AG04449 (cell line): ENCODE results near the gene PDE4D.
"Not testable (repeated sequence)": the region's sequence is repeated elsewhere in the genome, so short reads cannot be mapped to it uniquely, and the experiment has no call there.

Experiments
- CTCF ChIA-PET: fragments of 350-600 bp; formaldehyde crosslinking; extraction: SDS; loops from one replicate; lab custom pipeline; 2021; ENCODE audit warnings: antibody characterized with exemption; lab: Yijun Ruan, JAX
- POLR2A ChIA-PET: fragments of 400-600, 350-600 bp; formaldehyde crosslinking; extraction: SDS; loops from one replicate; lab custom pipeline; 2020; ENCODE audit warnings: antibody characterized with exemption, inconsistent platforms; lab: Yijun Ruan, JAX
- DNase-seq: peaks from one replicate; pipeline ENCODE4 v3.0.0-alpha.2; 2010; ENCODE audit warnings: low read depth, low spot score
- H3K4me3 ChIP-seq: 2 replicates; pipeline ENCODE4 v1.5.1; 2011; ENCODE audit warnings: low read depth, mild to moderate bottlenecking, control low read depth, low read length
- TF ChIP-seq, protein P1 (sequence below): IDR thresholded peaks from one replicate; pipeline ENCODE4 v1.5.1; 2011; ENCODE audit warnings: mild to moderate bottlenecking, moderate library complexity, low read length, control low read depth, inconsistent platforms; ENCODE audit not compliant: insufficient read depth; ENCODE audit errors: missing control alignments

PDE4D gene

GRCh38 chr5:59678943-59679342, 214.6 kb downstream of the PDE4D start:
- no peak overlapping the region for H3K4me3 ChIP-seq
- POLR2A ChIA-PET: no interaction called here
- DNase-seq: no peak
- CTCF ChIA-PET: interaction anchor here (0.8 to 1.2 kb wide), 3 partner anchors 41 to 173 kb away, joined by 3 to 5 read pairs (median 4); no protein-coding TSS in a partner anchor
- TF ChIP-seq, protein P1, sequence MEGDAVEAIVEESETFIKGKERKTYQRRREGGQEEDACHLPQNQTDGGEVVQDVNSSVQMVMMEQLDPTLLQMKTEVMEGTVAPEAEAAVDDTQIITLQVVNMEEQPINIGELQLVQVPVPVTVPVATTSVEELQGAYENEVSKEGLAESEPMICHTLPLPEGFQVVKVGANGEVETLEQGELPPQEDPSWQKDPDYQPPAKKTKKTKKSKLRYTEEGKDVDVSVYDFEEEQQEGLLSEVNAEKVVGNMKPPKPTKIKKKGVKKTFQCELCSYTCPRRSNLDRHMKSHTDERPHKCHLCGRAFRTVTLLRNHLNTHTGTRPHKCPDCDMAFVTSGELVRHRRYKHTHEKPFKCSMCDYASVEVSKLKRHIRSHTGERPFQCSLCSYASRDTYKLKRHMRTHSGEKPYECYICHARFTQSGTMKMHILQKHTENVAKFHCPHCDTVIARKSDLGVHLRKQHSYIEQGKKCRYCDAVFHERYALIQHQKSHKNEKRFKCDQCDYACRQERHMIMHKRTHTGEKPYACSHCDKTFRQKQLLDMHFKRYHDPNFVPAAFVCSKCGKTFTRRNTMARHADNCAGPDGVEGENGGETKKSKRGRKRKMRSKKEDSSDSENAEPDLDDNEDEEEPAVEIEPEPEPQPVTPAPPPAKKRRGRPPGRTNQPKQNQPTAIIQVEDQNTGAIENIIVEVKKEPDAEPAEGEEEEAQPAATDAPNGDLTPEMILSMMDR: no peak

GRCh38 chr5:59674763-59675162, 218.8 kb downstream of the PDE4D start:
- TF ChIP-seq, protein P1: no peak
- DNase-seq: no peak
- ChIA-PET CTCF (interaction anchor here (1.5 to 7.4 kb wide), 5 partner anchors 126 to 288 kb away, joined by 4 to 136 read pairs (median 25); no protein-coding TSS in a partner anchor), POLR2A (no interaction called here)
- no peak overlapping the region for H3K4me3 ChIP-seq

DNA sequence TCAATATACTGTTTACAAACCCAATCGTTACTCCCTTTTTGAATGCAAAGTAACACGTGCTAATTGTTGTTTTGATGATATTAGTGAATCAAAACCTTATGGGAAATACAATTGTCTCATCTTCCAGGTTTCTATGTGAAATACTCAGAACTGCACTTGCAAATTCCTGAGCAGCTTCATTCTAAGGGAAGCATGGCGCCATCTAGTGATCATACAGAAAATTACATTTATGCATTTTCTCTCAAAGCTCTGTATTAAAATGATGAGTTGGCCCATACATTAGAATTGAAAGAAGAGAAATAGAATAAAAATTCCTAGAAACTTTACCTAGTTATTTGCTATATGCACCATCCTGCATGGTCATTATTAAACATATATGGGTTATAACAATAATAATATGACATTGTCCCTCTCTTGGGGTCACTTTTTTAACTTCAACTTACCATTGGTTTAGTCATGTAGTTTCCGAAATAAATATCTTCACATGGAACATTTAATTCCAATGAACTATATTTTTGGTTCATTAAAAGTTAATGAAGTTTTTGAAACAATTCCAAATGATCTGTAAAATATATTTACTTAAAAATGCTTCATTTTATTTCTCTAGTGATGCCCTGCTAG, 220.0 kb downstream of the PDE4D start:
- H3K4me3 ChIP-seq: no peak overlapping the region
- CTCF ChIA-PET: interaction anchor here (0.6 to 7.4 kb wide), 45 partner anchors 9 to 485 kb away, joined by 3 to 136 read pairs (median 4); no protein-coding TSS in a partner anchor
- no peak for DNase-seq
- POLR2A ChIA-PET: interaction anchor here (0.6 kb wide), 1 partner anchor 29 kb away, joined by 3 read pairs; no protein-coding TSS in a partner anchor
- TF ChIP-seq, protein P1: peak; percentile 50

DNA sequence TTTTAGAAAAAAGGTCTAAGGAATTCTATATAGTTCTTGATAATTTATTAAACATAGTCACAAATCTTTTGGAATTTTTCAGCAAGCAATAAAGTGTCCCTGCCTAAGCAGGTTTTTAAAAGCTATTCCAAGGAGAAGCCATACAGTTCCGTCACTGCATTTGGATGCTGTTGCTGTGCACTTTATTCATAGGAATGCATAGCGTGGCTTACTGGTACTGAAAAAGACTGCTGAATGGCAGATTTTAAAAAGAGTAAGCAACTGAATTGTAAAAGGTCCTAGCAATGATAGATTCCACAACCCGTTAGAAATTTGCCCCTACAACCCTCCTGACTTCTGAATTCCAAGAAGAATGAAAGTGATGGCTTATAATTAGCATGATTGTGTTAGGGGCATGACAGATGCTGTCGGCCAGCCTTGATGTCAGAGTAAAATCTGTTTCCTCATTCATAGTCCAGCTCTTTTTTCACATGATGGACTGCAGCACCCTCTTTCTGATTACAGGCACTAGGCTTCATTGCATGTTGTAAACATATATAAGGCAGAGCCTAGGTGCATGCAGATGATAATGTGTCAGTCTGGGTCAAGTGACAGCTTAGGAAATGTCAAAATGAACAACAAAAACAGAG, 227.0 kb downstream of the PDE4D start:
- POLR2A ChIA-PET: no interaction called here
- TF ChIP-seq, protein P1: no peak
- CTCF ChIA-PET: interaction anchor here (1.2 to 2.2 kb wide), 4 partner anchors 10 to 478 kb away, joined by 3 to 9 read pairs (median 3); no protein-coding TSS in a partner anchor
- no peak for DNase-seq
- H3K4me3 ChIP-seq: no peak overlapping the region

DNA sequence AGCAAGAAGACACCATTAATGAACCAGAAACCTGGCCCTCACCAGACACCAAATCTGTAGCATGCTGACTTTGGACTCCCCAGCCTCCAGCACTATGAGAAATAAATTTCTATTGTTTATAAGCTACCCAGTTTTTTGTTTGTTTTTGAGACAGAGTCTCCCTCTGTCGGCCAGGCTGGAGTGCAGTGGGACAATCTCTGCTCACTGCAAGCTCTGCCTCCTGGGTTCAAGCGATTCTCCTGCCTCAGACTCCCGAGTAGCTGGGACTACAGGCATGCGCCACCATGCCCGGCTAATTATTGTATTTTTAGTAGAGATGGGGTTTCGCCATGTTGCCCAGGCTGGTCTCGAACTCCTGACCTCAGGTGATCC, 227.7 kb downstream of the PDE4D start:
- DNase-seq, H3K4me3 ChIP-seq, POLR2A ChIA-PET: not testable (repeated sequence)
- CTCF ChIA-PET: interaction anchor here (1.2 to 2.2 kb wide), 4 partner anchors 11 to 477 kb away, joined by 3 to 9 read pairs (median 3); no protein-coding TSS in a partner anchor

GRCh38 chr5:59665086-59665831, 228.3 kb downstream of the PDE4D start:
- POLR2A ChIA-PET: no interaction called here
- TF ChIP-seq, protein P1: no peak

More at GRCh38 chr5:59665086-59665831, 228.3 kb downstream of the PDE4D start:
- CTCF ChIA-PET: interaction anchor here (1.5 to 2.2 kb wide), 3 partner anchors 8 to 477 kb away, joined by 3 to 11 read pairs (median 9); no protein-coding TSS in a partner anchor
- DNase-seq: no peak
- H3K4me3 ChIP-seq: no peak overlapping the region
